ENCODE data around the gene DCST2. TPM values are rescaled to one million over a fixed set of nuclear protein-coding genes. Genes with fewer than 3 reads are reported as not detected.

Gene DCST2
- polyA plus RNA-seq (2013) = 0.55 and 0.56 TPM in 2 replicates

DNA sequence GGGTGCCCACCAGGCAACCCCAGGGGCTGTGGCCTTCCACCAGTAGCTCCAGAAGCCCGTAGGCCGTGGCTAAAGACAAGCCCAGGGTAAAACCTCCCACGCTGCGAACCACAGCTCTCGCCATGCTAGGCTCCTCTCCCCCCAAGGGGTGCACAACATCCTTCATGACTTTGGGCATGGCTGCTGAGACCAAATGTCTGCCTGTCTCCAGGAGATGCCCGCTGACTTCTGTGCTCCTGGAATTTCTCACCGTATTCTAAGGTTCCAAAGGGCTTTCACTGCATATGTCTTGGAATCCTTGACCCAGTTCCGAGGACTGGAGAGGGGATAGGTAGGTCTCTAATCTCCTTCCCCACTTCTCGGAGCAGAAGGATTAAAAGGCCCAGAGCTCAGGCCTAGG is at the start of gene DCST2, which contains the start of gene DCST1:
TSS of gene DCST2 (minus strand) at position 258 of the 400 bp plus-strand sequence. CDS start at position 178, 80 bp downstream.
TSS of gene DCST1 (plus strand) at position 301 of the 400 bp plus-strand sequence. CDS start 213 bp downstream, outside the sequence.
- Histone ChIP-seq H3K36me3 (ENCODE audit: control insufficient read depth in 1 of 2, insufficient read depth in 2 of 2, low read length in 2 of 2) (no peaks in the 10 kb centered on the region), H3K27ac (ENCODE audit: low read depth, low read length) (no peak within 1 kb of the TSS), H2BK120ac (ENCODE audit: insufficient read depth, low read length, poor library complexity) (no peak within 1 kb of the TSS), H3K4ac (ENCODE audit: low read depth, low read length) (no peak within 1 kb of the TSS), H3K4me3 (ENCODE audit: low read depth, low read length) (no peak within 1 kb of the TSS), H3K79me1 (ENCODE audit: low read length) (no peaks in the 10 kb centered on the region), H3K23ac (ENCODE audit: low read length) (no peak within 1 kb of the TSS), H3K27me3 (ENCODE audit: insufficient read depth, low read length) (no peaks in the 10 kb centered on the region), H3K14ac (ENCODE audit: low read length) (no peak within 1 kb of the TSS), H4K12ac (ENCODE audit: low read depth, low read length) (no peak within 1 kb of the TSS), H3K9me3 (ENCODE audit: insufficient read depth, low read depth, low read length) (no peaks in the 10 kb centered on the region), H3K4me2 (ENCODE audit: low read length) (no peak within 1 kb of the TSS), H4K8ac (ENCODE audit: low read depth, low read length) (no peak within 1 kb of the TSS), H2AFZ (ENCODE audit: insufficient read depth, low read length, poor library complexity) (no peak within 1 kb of the TSS), H3K4me1 (ENCODE audit: control insufficient read depth in 1 of 2, insufficient read depth in 2 of 2, low read length in 2 of 2) (peaks cover 6 to 9% of the 10 kb centered on the region in 2 experiments), H2BK12ac (ENCODE audit: low read length) (no peak within 1 kb of the TSS), H2BK5ac (ENCODE audit: low read depth, low read length, poor library complexity) (no peak within 1 kb of the TSS), H2AK5ac (ENCODE audit: low read length) (no peak within 1 kb of the TSS), H3K9ac (ENCODE audit: low read length) (no peak within 1 kb of the TSS), H4K91ac (ENCODE audit: low read depth, low read length) (no peak within 1 kb of the TSS), H3K18ac (ENCODE audit: low read length) (no peak within 1 kb of the TSS), H3K79me2 (ENCODE audit: control insufficient read depth, insufficient read depth, low read length, poor library complexity) (no peaks in the 10 kb centered on the region)
- no CpG with 5 or more reads among the region's 9 CpGs for WGBS (ENCODE audit: extremely low coverage, insufficient coverage, insufficient read length)
- DNase-seq = no peak

DNA sequence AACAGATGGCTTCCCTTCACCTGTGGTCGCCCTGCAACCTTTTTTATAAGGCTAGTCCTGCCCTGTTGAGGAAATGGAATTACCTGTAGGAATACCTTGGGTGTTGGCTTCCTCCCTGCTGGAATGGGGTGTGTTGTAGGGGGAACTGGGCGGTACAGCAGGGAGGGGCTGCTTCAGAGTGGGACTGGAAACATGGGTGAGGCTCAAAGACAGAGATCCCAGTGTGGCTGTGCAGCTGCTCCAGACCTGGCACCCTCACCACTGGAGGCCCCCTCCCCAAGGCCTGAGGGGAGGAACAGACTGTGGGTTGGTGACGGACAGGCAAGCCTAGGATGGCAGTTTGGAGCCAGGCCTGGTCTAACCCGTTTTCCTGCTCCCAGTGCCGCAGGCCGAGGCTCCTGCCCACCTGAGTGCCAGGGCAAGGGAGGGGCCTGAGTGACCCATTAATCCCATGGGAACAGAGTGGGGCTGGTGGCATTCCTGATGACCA is 49.5 kb upstream of the DCST2 start:
- Histone ChIP-seq H3K4me3 (ENCODE audit: low read depth, low read length) (no peak overlapping the region), H3K36me3 (ENCODE audit: control insufficient read depth in 1 of 2, insufficient read depth in 2 of 2, low read length in 2 of 2) (no peaks in the 10 kb centered on the region), H4K8ac (ENCODE audit: low read depth, low read length) (no peak overlapping the region), H3K23ac (ENCODE audit: low read length) (no peak overlapping the region), H3K27ac (ENCODE audit: low read depth, low read length) (no peak overlapping the region), H4K91ac (ENCODE audit: low read depth, low read length) (no peak overlapping the region), H2BK5ac (ENCODE audit: low read depth, low read length, poor library complexity) (no peak overlapping the region), H3K4me2 (ENCODE audit: low read length) (no peak overlapping the region), H3K9ac (ENCODE audit: low read length) (no peak overlapping the region), H2BK12ac (ENCODE audit: low read length) (no peak overlapping the region), H2AFZ (ENCODE audit: insufficient read depth, low read length, poor library complexity) (no peak overlapping the region), H3K4ac (ENCODE audit: low read depth, low read length) (no peak overlapping the region), H3K18ac (ENCODE audit: low read length) (no peak overlapping the region), H3K14ac (ENCODE audit: low read length) (no peak overlapping the region), H2BK120ac (ENCODE audit: insufficient read depth, low read length, poor library complexity) (no peak overlapping the region), H3K9me3 (ENCODE audit: insufficient read depth, low read depth, low read length) (peaks cover 8% of the 10 kb centered on the region), H3K27me3 (ENCODE audit: insufficient read depth, low read length) (peaks cover 51% of the 10 kb centered on the region), H3K79me1 (ENCODE audit: low read length) (peaks cover 5% of the 10 kb centered on the region), H4K12ac (ENCODE audit: low read depth, low read length) (no peak overlapping the region), H3K79me2 (ENCODE audit: control insufficient read depth, insufficient read depth, low read length, poor library complexity) (no peaks in the 10 kb centered on the region), H3K4me1 (ENCODE audit: control insufficient read depth in 1 of 2, insufficient read depth in 2 of 2, low read length in 2 of 2) (peaks cover 29 to 41% of the 10 kb centered on the region in 2 experiments), H2AK5ac (ENCODE audit: low read length) (no peak overlapping the region)
- no peak for DNase-seq
- no CpG with 5 or more reads among the region's 6 CpGs for WGBS (ENCODE audit: extremely low coverage, insufficient coverage, insufficient read length)

- H3K9ac ChIP-seq (ENCODE audit: low read length) = no peak overlapping the region
- no peaks in the 10 kb centered on the region for H3K36me3 ChIP-seq (ENCODE audit: control insufficient read depth in 1 of 2, insufficient read depth in 2 of 2, low read length in 2 of 2)
- H4K91ac ChIP-seq (ENCODE audit: low read depth, low read length) = no peak overlapping the region
- peaks cover 29 to 41% of the 10 kb centered on the region in 2 experiments for H3K4me1 ChIP-seq (ENCODE audit: control insufficient read depth in 1 of 2, insufficient read depth in 2 of 2, low read length in 2 of 2)
- H2BK12ac ChIP-seq (ENCODE audit: low read length) = no peak overlapping the region
- H3K4me3 ChIP-seq (ENCODE audit: low read depth, low read length) = no peak overlapping the region
- no peak overlapping the region for H3K27ac ChIP-seq (ENCODE audit: low read depth, low read length)
- no peak overlapping the region for H2BK120ac ChIP-seq (ENCODE audit: insufficient read depth, low read length, poor library complexity)
- H3K27me3 ChIP-seq (ENCODE audit: insufficient read depth, low read length) = peaks cover 51% of the 10 kb centered on the region
- peaks cover 8% of the 10 kb centered on the region for H3K9me3 ChIP-seq (ENCODE audit: insufficient read depth, low read depth, low read length)
- H3K79me2 ChIP-seq (ENCODE audit: control insufficient read depth, insufficient read depth, low read length, poor library complexity) = no peaks in the 10 kb centered on the region
- H3K79me1 ChIP-seq (ENCODE audit: low read length) = peaks cover 5% of the 10 kb centered on the region
- peak overlapping the region; percentile 33 for H3K4me2 ChIP-seq (ENCODE audit: low read length)
- H4K12ac ChIP-seq (ENCODE audit: low read depth, low read length) = no peak overlapping the region
- H2AFZ ChIP-seq (ENCODE audit: insufficient read depth, low read length, poor library complexity) = no peak overlapping the region
- no peak overlapping the region for H4K8ac ChIP-seq (ENCODE audit: low read depth, low read length)
- H3K4ac ChIP-seq (ENCODE audit: low read depth, low read length) = no peak overlapping the region
- DNase-seq = no peak
- no peak overlapping the region for H2AK5ac ChIP-seq (ENCODE audit: low read length)
- no peak overlapping the region for H2BK5ac ChIP-seq (ENCODE audit: low read depth, low read length, poor library complexity)
- no peak overlapping the region for H3K14ac ChIP-seq (ENCODE audit: low read length)
- H3K23ac ChIP-seq (ENCODE audit: low read length) = no peak overlapping the region
- WGBS (ENCODE audit: extremely low coverage, insufficient coverage, insufficient read length) = no CpG with 5 or more reads among the region's 36 CpGs
- no peak overlapping the region for H3K18ac ChIP-seq (ENCODE audit: low read length)
These were observed 48.9 kb upstream of the DCST2 start for GRCh38 chr1:155082301-155083051.

- Histone ChIP-seq H2BK120ac (ENCODE audit: insufficient read depth, low read length, poor library complexity) (no peak overlapping the region), H3K4me3 (ENCODE audit: low read depth, low read length) (no peak overlapping the region), H3K14ac (ENCODE audit: low read length) (no peak overlapping the region), H3K4me1 (ENCODE audit: control insufficient read depth in 1 of 2, insufficient read depth in 2 of 2, low read length in 2 of 2) (peaks cover 29 to 41% of the 10 kb centered on the region in 2 experiments), H2AK5ac (ENCODE audit: low read length) (no peak overlapping the region), H3K4ac (ENCODE audit: low read depth, low read length) (no peak overlapping the region), H3K79me2 (ENCODE audit: control insufficient read depth, insufficient read depth, low read length, poor library complexity) (no peaks in the 10 kb centered on the region), H3K4me2 (ENCODE audit: low read length) (peak overlapping the region; percentile 79), H3K9me3 (ENCODE audit: insufficient read depth, low read depth, low read length) (peaks cover 8% of the 10 kb centered on the region), H3K9ac (ENCODE audit: low read length) (no peak overlapping the region), H2AFZ (ENCODE audit: insufficient read depth, low read length, poor library complexity) (no peak overlapping the region), H3K18ac (ENCODE audit: low read length) (no peak overlapping the region), H4K8ac (ENCODE audit: low read depth, low read length) (no peak overlapping the region), H3K23ac (ENCODE audit: low read length) (no peak overlapping the region), H2BK5ac (ENCODE audit: low read depth, low read length, poor library complexity) (no peak overlapping the region), H3K27me3 (ENCODE audit: insufficient read depth, low read length) (peaks cover 51% of the 10 kb centered on the region), H3K36me3 (ENCODE audit: control insufficient read depth in 1 of 2, insufficient read depth in 2 of 2, low read length in 2 of 2) (no peaks in the 10 kb centered on the region), H3K27ac (ENCODE audit: low read depth, low read length) (no peak overlapping the region), H4K91ac (ENCODE audit: low read depth, low read length) (no peak overlapping the region), H3K79me1 (ENCODE audit: low read length) (peaks cover 5% of the 10 kb centered on the region), H4K12ac (ENCODE audit: low read depth, low read length) (no peak overlapping the region), H2BK12ac (ENCODE audit: low read length) (no peak overlapping the region)
- no peak for DNase-seq
- no CpG with 5 or more reads among the region's 68 CpGs for WGBS (ENCODE audit: extremely low coverage, insufficient coverage, insufficient read length)
These were observed 48.1 kb upstream of the DCST2 start for GRCh38 chr1:155081472-155082300.
